Spleen (tissue), 7 donors: ENCODE data around the gene TBCD.

Experiments used
- CTCF ChIP-seq, 11 experiments: fragments of 200-600 bp in 7 of 11; fragments of 450-650 bp in 4 of 11; sonication (generic) in 4 of 11; IDR thresholded peaks in 8 of 11; conservative IDR thresholded peaks in 3 of 11; 1 replicate in 7 of 11; 2 replicates in 4 of 11; pipeline versions ENCODE4 v1.4.0 to v1.8.0; 2016 to 2021; ENCODE audit warnings: antibody characterized with exemption in 11 of 11, inconsistent platforms in 4 of 11, mild to moderate bottlenecking in 1 of 11
- POLR2A ChIP-seq, 3 donors: fragments of 450-650 bp; IDR thresholded peaks; one replicate each; pipeline ENCODE4 v1.5.1; 2017; ENCODE audit warnings: antibody characterized with exemption in 3 of 3, mild to moderate bottlenecking in 1 of 3
- donor health status: DM: no; HTN: no; CAD: no; lungs with moderate emphysema.
- donor health status: DM: no; HTN: no; CAD: no.
- donor health status: DM: no; HTN: no; CAD: no.

- TF ChIP-seq CTCF (IDR thresholded peaks at IDR 0.05 in 8 of 11, conservative IDR thresholded peaks at IDR 0.05 in 3 of 11), result no peak
- TF ChIP-seq POLR2A (IDR thresholded peaks at IDR 0.05), result no peak
Observed at GRCh38 chr17:82957961-82958561, 206.2 kb downstream of the TBCD start.
